A172 (cell line): Measurements from ENCODE around the gene KRT6A. TPM values are rescaled to one million over a fixed set of nuclear protein-coding genes. Genes with fewer than 3 reads are reported as not detected.
"Not testable (repeated sequence)": the region's sequence is repeated elsewhere in the genome, so short reads cannot be mapped to it uniquely, and the experiment has no call there.

Experiments
- DNase-seq: peaks from one replicate; pipeline ENCODE4 v3.0.0-alpha.2; 2015; ENCODE audit warnings: low spot score
- total RNA-seq: library from RNA; depleted of rRNA; stranded (reverse); fragments of >200 nt; shearing (Covaris generic); gene quantifications from 2 replicates; pipeline ENCODE4 v1.2.3, GENCODE V29; 2014

Gene KRT6A
- total RNA-seq, 1 experiment from 2014 or later, result not detected

DNA sequence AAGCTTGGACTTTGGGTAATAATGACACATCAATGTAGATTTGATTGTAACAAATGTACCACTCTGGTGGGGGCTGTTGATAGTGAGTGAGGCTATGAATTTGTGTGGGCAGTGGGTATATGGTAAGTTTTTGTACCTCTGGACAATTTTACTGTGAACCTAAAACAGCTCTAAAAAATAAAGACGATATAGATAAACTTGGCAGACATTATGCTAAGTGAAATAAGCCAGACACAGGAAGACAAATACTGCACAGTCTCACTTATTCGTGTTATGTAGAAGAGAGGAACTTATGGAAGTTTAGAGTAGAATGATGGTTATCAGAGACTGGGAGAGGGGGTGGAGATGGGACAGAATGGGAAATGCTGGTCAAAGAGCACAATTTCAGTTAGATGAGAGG, 28.2 kb downstream of the KRT6A start:
- no peak for DNase-seq

DNA sequence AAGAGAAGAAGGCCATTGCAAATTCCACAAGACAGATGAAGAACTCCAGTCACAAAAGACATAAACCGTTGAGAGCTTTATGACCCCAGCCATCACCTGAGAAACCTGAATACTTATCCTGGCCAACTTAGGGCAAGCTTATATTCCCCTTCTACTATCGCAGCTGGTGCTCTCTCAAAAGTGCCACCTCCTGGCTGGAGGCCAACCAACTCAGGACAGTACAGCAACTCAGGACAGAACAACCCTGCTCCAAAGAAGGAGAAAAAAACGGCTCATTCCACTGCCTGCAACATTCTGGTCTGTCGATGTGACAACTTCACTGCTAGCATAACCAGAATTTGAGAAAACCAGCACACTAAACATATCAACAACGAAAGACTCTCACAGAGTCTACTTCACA, 31.4 kb downstream of the KRT6A start:
- DNase-seq, result no peak

- DNase-seq, result no peak
These were observed 34.2 kb downstream of the KRT6A start for GRCh38 chr12:52458861-52459260.

GRCh38 chr12:52455821-52456220, 37.2 kb downstream of the KRT6A start:
- DNase-seq, result no peak

- no peak for DNase-seq
These were observed 38.5 kb downstream of the KRT6A start for GRCh38 chr12:52454411-52455201.

- DNase-seq, result no peak
These were observed 41.0 kb downstream of the KRT6A start, which contains the start of gene KRT6B for GRCh38 chr12:52452101-52452500. Gene KRT6B (minus strand): TSS chr12:52452146. CDS start chr12:52452078, 68 bp downstream.

- no peak for DNase-seq
These were observed 44.8 kb downstream of the KRT6A start for GRCh38 chr12:52448228-52448627.

DNA sequence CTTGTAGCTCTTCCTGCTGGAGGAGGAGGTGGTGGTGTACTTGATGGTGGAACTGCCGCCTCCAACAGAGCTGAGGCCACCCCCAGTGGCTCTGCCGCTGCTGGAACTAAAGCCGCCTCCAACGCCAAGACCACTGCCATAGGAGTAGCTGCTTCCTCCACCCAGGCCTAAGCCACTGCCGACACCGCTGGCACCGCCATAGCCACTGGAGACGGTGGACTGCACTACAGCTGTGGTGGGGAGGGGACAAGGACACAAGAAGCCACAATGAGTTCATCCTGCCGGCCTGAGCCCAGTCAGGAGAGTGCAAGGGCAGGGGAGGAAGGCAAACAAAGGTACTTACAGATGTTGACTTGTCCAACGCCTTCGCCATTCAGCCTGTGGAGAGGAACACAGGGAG, 45.9 kb downstream of the KRT6A start:
- DNase-seq, result not testable (repeated sequence)

GRCh38 chr12:52446367-52447045, 46.6 kb downstream of the KRT6A start:
- peak; percentile 11 for DNase-seq

DNA sequence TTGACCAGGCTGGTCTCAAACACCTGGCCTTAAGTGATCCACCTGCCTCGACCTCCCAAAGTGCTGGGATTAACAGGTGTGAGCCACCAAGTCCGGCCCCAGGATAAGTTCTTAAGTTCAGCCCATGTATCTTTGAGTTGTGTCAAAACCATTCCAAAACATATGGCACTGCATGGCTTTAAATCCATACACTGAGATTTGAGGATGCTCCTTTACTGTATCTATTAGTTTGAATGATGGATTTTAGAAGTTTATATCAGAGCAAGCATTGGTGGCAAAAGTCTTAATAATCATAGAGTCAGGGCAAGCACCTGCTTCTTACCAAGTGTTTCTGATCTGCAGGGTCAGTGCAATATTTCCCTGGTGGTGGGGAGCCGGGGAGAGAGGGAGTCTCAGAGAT, 47.2 kb downstream of the KRT6A start:
- no peak for DNase-seq

DNA sequence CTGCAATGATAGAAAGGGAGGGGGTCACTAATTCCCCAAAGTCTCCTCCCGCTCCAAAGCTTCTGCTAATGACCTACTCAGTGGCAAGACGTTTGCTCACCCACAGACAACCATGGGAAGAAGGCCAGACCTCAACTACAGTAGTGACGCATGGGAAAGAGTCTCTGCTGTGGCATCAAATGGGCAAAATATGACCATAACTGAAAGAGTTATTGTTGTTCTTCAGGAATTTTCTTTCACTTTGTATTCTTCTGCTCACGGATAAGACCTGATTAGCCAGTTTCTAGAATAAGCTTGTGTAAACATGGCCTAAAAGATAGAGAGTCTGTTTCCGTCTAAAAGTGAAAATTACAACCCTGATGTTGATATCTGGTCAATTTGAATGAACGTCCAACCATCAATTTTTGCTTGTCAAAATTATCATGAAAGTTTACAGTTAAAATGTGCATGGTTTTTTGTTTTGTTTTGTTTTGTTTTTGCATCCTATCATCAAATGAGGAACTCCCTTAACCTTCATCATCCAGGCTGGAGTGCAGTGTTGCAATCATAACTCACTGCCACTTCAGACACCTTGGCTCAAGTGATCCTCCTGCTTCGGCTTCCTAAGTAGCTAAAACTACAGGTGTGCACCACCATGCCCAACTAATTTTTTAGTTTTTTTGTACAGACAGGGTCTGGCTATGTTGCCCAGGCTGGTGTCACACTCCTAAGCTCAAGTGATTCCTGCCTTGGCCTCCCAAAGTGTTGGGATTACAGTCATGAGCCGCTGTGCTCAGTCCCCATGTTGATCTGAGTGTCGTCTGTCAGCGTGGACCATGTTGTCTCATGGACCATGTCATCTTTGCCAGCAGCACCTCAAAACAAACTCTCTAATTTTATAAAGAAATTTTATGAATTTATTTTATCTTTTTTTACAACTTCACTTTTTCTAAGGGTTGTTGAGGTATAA, 48.1 kb downstream of the KRT6A start:
- DNase-seq, result no peak

DNA sequence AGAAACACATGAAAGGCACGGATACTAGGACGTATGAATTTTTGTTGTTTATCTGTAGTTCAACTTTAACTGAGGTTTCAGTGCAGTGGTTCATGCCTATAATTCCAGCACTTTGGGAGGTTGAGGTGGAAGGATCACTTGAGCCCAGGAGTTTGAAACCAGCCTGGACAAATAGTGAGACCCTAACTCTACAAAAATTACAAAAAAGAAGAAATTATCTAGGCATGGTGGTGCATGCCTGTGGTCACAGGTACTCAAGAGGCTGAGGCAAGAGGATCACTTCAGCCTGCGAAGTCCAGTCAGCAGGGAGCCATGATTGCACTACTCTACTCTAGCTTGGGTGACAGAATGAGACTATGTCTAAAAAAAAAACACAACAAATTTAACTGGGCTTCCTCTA, 49.1 kb downstream of the KRT6A start:
- no peak for DNase-seq

DNA sequence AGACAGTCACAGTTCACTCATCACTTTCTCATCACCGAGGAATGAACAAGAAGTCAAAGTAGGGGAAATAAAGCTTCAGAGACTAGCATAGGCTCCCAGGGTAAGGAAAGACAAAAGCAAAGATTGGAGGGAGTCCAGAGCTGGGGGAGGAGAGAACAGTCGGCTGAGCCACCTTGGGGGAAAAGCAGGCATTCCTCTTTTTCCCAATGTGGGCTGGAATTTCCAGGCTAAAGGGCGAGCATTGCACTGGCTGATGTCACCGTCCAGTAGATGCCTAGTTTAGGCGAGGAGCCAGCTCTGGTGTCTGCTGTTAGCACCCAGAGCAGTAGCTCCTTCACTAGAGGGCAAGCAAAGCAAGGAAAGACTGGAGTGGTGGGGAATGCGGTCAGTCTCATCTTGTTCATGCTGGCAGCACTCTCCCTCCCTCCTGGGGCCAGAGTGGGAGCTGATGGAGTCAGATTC, 50.4 kb downstream of the KRT6A start:
- DNase-seq, result peak; percentile 89

DNA sequence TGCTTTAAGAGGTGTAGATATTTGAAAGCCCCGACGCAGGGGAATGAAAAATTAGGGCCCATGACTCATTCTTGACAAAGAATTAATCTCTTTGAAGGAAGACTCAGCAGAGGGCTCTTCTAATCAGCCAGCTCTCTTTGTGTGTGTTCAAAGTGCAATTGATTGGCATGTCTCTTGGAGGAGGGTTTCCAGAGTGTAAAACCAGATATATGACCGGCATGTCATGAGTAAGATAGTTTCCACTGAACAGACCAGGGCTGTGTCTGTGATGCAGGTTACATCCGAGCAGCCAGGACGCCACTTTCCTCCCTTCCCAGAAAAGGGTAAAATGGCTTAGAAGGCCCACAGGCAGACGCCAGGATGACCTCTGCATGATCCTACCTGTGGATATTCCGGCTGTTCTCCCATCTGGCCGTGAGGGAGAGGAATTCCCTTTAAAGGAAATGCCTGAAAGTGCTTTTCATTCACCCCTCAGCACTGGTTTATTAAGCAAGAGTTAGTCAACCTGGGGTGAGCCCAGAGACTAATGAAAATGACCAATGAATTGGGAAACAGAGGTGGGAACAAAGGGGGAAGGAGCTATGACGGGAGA, 51.6 kb downstream of the KRT6A start:
- no peak for DNase-seq

DNA sequence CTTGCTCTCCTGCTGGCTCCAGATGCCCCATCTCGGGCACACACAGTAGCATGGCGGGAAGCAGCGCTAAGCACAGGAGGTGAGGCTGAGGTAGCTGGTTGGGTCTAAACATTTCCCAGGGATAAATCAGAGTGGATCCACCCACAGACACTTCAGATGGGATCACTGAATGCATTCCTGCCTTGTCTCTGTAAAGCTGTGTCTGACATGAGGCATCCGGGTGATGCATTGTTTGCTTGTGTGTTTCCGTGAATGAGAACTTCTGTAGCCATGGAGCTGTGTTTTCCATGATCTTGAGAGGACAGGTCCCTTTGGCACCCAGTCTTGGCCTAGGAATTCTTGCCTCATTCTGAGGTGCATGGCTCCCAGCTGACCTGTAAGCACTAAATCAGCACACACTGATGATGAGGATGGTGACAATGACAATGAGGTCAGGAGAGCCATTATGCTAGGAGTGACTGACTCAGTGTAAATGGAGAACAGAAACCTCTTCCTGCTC, 52.2 kb downstream of the KRT6A start:
- peak; percentile 62 for DNase-seq

DNA sequence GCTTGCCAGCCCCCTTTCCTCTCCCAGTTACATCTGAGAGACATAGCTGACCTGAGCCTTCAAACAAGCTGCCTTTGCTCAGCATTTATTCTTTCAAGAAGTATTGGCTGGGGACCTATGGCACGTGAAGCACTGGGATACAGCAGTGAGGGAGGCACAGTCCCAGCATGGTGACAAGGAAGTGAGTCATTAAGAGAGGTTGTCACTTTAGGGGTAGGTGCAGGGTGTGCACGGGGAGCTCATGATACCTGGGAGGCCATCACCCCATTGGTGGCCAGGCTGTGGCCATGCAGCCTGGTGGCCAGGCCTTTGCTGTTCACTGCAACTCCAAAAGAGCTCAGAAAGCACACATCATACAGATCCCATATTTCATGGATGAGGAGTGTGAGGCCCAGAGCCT, 53.2 kb downstream of the KRT6A start:
- no peak for DNase-seq

- no peak for DNase-seq
These were observed 53.6 kb downstream of the KRT6A start for GRCh38 chr12:52439420-52439819.

DNA sequence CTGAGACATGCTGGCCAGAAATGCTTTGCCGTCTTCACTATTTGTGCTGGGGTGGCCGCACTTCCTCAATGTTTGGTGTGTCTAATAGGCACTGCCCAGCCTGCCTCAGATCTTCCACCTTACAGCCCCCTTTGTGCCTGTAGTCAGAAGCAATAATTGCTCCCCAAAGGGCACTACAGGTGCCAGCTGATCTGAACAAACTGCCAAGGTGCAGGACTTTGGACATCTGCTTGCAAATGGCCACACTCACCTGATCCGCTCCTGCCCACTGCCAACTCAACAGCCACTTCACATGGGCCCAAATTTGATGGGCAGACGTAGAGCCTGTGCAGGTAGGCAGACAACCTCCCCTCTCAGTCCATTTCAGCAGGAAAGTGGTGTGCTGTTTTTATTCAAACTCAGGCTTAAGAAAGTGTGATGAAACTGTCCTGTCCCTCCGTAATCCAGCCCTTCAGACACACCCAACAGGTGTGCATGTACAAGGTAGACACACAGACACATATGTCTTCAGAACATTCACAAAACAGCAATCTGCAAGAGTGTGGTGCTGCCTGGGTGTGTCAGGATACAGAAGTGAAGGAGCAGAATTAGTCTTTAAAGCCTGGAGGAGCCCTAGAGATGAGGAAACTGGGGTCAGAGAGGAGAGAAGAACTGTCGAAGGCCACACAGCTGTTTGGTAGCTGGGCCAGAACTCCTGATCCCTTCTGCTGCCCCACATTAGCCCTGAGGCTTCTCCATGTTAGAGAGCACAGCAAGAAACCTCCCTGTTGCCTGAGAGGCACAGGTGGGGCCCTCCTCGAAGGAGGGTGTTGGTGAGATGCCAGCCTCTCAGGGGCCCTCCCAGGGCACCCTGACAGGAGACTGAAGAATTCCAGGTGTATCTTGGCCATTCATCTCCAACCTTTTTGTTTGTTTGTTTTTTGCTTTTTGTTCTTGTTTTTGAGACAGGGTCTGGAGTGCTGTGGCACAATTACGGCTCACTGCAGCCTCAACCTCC, 54.5 kb downstream of the KRT6A start:
- no peak for DNase-seq

DNA sequence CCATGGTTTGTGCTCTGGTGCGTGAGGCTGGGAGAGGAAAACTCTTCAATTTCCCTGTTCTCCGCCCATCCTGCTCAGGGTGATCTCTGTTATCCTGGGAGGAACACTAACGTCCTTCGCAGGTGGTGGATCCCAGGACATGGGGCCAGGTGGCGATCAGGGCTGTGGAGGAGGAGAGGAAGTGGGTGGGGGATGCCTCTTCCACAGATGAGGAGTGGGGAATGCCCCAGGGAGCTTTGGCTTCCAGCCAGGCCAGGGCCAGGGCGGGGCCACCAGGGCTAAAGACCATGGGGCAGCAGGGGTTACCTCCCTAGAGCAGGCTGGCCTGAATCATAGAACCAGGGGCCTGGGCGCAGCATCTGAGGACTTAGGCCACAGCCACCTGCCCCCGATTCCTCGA, 55.5 kb downstream of the KRT6A start:
- DNase-seq, result no peak
